ENCODE results near the gene SHTN1.

DNA sequence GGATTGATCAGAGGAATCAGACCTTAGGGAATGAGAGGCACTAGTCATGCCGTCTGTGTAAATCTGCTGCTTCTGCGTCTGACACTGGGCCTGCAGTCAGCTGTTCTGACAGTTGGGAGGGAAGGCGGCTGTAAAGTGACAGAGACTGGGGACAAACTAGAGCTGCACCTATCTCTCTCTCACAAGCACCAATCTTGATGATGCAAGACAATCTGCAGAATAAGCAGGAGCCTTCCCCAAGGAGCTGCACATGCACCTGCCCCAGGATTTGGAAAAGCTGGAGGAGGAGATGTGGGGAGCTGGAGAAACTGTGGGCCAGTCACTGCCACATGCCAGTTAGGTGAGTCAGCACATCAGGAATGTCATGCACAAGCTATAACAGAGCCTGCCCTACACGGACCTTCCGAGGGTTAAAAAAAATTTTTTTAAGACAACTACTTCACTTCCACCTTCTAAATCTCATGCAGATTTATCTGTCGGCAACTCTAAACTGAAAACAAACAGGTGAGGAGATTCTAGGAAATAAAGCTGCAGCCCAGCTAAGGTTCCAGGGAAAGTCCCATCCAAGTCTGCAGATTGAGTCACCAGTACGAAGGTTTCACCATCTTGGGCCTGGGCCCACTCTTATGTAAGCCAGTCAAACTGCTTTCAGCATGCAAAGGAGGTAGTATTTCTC, 116.5 kb downstream of the SHTN1 start:
- no peak for TF ChIP-seq EZH2 (IDR thresholded peaks at IDR 0.05; ENCODE audit: borderline replicate concordance, low read depth, low read length, poor library complexity, severe bottlenecking)
- TF ChIP-seq, protein P1, sequence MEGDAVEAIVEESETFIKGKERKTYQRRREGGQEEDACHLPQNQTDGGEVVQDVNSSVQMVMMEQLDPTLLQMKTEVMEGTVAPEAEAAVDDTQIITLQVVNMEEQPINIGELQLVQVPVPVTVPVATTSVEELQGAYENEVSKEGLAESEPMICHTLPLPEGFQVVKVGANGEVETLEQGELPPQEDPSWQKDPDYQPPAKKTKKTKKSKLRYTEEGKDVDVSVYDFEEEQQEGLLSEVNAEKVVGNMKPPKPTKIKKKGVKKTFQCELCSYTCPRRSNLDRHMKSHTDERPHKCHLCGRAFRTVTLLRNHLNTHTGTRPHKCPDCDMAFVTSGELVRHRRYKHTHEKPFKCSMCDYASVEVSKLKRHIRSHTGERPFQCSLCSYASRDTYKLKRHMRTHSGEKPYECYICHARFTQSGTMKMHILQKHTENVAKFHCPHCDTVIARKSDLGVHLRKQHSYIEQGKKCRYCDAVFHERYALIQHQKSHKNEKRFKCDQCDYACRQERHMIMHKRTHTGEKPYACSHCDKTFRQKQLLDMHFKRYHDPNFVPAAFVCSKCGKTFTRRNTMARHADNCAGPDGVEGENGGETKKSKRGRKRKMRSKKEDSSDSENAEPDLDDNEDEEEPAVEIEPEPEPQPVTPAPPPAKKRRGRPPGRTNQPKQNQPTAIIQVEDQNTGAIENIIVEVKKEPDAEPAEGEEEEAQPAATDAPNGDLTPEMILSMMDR (conservative IDR thresholded peaks at IDR 0.05; ENCODE audit: low read depth, low read length): no peak
